SK-N-SH (cell line): ENCODE results near the gene PDE4B. TPM values are rescaled to one million over a fixed set of nuclear protein-coding genes. Genes with fewer than 3 reads are reported as not detected.

ENCODE experiments used
- CTCF ChIA-PET: fragments of 300-600, 350-600 bp; formaldehyde crosslinking; extraction: SDS; loops from one replicate; lab custom pipeline; 2021; lab: Yijun Ruan, JAX
- POLR2A ChIA-PET: fragments of 350-600 bp; sonication (Branson Sonifier 250); formaldehyde crosslinking; extraction: SDS; loops from one replicate; lab custom pipeline; 2020; ENCODE audit warnings: antibody characterized with exemption, inconsistent platforms; lab: Yijun Ruan, JAX
- DNase-seq: peaks from one replicate; pipeline ENCODE4 v3.0.0; 2012
- H2AFZ ChIP-seq: fragments of 200-600 bp; sonication (generic); 2 replicates; pipeline ENCODE4 v1.8.1; 2016; ENCODE audit warnings: antibody characterized with exemption, mild to moderate bottlenecking, low read depth
- H3F3A ChIP-seq: fragments of 200-600 bp; sonication (generic); replicated peaks from 2 replicates; pipeline ENCODE3; 2016; ENCODE audit warnings: antibody characterized with exemption, mild to moderate bottlenecking; ENCODE audit not compliant: insufficient read depth
- H3K27ac ChIP-seq, 2 experiments: fragments of 200-500 bp in 1 of 2; fragments of 200-600 bp in 1 of 2; sonication (Bioruptor generic) in 1 of 2; sonication (generic), shearing (Covaris generic) in 1 of 2; 2 replicates each; pipeline versions ENCODE4 v1.5.1 to v1.6.1; 2014 to 2016; ENCODE audit warnings: low read depth in 2 of 2, inconsistent platforms in 1 of 2, low read length in 1 of 2, mild to moderate bottlenecking in 1 of 2, mixed read lengths in 1 of 2
- H3K27me3 ChIP-seq: fragments of 200-600 bp; sonication (generic), shearing (Covaris generic); 2 replicates; pipeline ENCODE4 v1.6.1; 2016; ENCODE audit warnings: mixed run types; ENCODE audit not compliant: insufficient read depth
- H3K36me3 ChIP-seq, 2 experiments: fragments of 200-500 bp in 1 of 2; fragments of 200-600 bp in 1 of 2; sonication (Bioruptor generic) in 1 of 2; sonication (generic) in 1 of 2; replicated peaks in 1 of 2; 2 replicates each; pipeline versions ENCODE3 to v1.5.1; 2014 to 2016; ENCODE audit warnings: low read length in 1 of 2, mild to moderate bottlenecking in 1 of 2; ENCODE audit not compliant: insufficient read depth in 2 of 2, control insufficient read depth in 1 of 2
- H3K4me1 ChIP-seq, 2 experiments: fragments of 200-500 bp in 1 of 2; fragments of 200-600 bp in 1 of 2; sonication (Bioruptor generic) in 1 of 2; sonication (generic), shearing (Covaris generic) in 1 of 2; 2 replicates each; pipeline versions ENCODE4 v1.5.1 to v1.6.1; 2014 to 2016; ENCODE audit warnings: low read depth in 1 of 2, low read length in 1 of 2, mixed run types in 1 of 2; ENCODE audit not compliant: insufficient read depth in 2 of 2, control insufficient read depth in 1 of 2
- H3K4me2 ChIP-seq: fragments of 200-600 bp; sonication (generic), shearing (Covaris generic); 2 replicates; pipeline ENCODE4 v1.6.1; 2017; ENCODE audit warnings: mixed run types
- H3K4me3 ChIP-seq, 2 experiments: fragments of 200-500 bp in 1 of 2; fragments of 200-600 bp in 1 of 2; sonication (Bioruptor generic) in 1 of 2; sonication (generic), shearing (Covaris generic) in 1 of 2; 2 replicates each; pipeline versions ENCODE4 v1.5.1 to v1.8.1; 2014 to 2016; ENCODE audit warnings: low read depth in 2 of 2, inconsistent platforms in 1 of 2, low read length in 1 of 2, mild to moderate bottlenecking in 1 of 2, mixed read lengths in 1 of 2, moderate library complexity in 1 of 2
- H3K79me2 ChIP-seq: fragments of 200-600 bp; sonication (generic); 2 replicates; pipeline ENCODE4 v1.8.1; 2017; ENCODE audit warnings: mild to moderate bottlenecking; ENCODE audit not compliant: insufficient read depth
- H3K9ac ChIP-seq: fragments of 200-600 bp; sonication (generic); 2 replicates; pipeline ENCODE4 v1.6.1; 2017; ENCODE audit warnings: mixed run types
- H3K9me2 ChIP-seq: fragments of 200-600 bp; sonication (generic); 2 replicates; pipeline ENCODE4 v1.6.1; 2017; ENCODE audit warnings: mixed run types
- H3K9me3 ChIP-seq: fragments of 200-600 bp; sonication (generic); 2 replicates; pipeline ENCODE4 v1.6.1; 2017; ENCODE audit warnings: mixed run types, mild to moderate bottlenecking, moderate library complexity
- H4K20me1 ChIP-seq: fragments of 200-600 bp; sonication (generic); 2 replicates; pipeline ENCODE4 v1.6.1; 2017; ENCODE audit warnings: mild to moderate bottlenecking, mixed run types; ENCODE audit not compliant: insufficient read depth
- CHD2 ChIP-seq: fragments of 150-350 bp; IDR thresholded peaks from 2 replicates; pipeline ENCODE4 v1.6.1; 2018; ENCODE audit warnings: low read length; ENCODE audit not compliant: partially characterized antibody
- ELF1 ChIP-seq: IDR thresholded peaks from 2 replicates; pipeline ENCODE4 v1.4.0; 2012
- FOSL2 ChIP-seq: IDR thresholded peaks from 2 replicates; pipeline ENCODE4 v1.4.0; 2012; ENCODE audit warnings: low read depth, mild to moderate bottlenecking, moderate library complexity, borderline replicate concordance
- GATA2 ChIP-seq: sonication (generic); formaldehyde crosslinking; IDR thresholded peaks from 2 replicates; pipeline ENCODE4 v1.5.0; 2020; ENCODE audit warnings: mild to moderate bottlenecking, missing genetic modification reagents
- MEF2A ChIP-seq: IDR thresholded peaks from 2 replicates; pipeline ENCODE4 v1.4.0; 2012; ENCODE audit warnings: low read depth, borderline replicate concordance
- NFIC ChIP-seq: IDR thresholded peaks from 2 replicates; pipeline ENCODE4 v1.4.0; 2012; ENCODE audit warnings: borderline replicate concordance
- RCOR1 ChIP-seq: fragments of 150-350 bp; IDR thresholded peaks from 2 replicates; pipeline ENCODE4 v1.6.1; 2017; ENCODE audit warnings: antibody characterized with exemption, low read length
- SIN3A ChIP-seq: IDR thresholded peaks from 2 replicates; pipeline ENCODE4 v1.6.1; 2012; ENCODE audit warnings: low read depth, mild to moderate bottlenecking, low read length, moderate library complexity, borderline replicate concordance
- SMC3 ChIP-seq: IDR thresholded peaks from 2 replicates; pipeline ENCODE4 v1.6.1; 2012; ENCODE audit warnings: low read depth, low read length, improper control_type of control experiment
- TAF1 ChIP-seq: IDR thresholded peaks from 2 replicates; pipeline ENCODE4 v1.6.1; 2012; ENCODE audit warnings: low read depth, mild to moderate bottlenecking, low read length, moderate library complexity, borderline replicate concordance
- TEAD4 ChIP-seq: IDR thresholded peaks from 2 replicates; pipeline ENCODE4 v1.4.0; 2012; ENCODE audit warnings: mild to moderate bottlenecking, borderline replicate concordance; ENCODE audit not compliant: insufficient read depth
- YY1 ChIP-seq: IDR thresholded peaks from 2 replicates; pipeline ENCODE4 v1.4.0; 2012; ENCODE audit warnings: low read depth, mild to moderate bottlenecking
- WGBS: methylation state at CpG from one replicate; pipeline ENCODE4 v1.1.6; 2017; ENCODE audit warnings: low lambda C conversion rate; 5-methylcytosine and 5-hydroxymethylcytosine counted together
- polyA plus RNA-seq, 3 experiments: library from polyadenylated mRNA; depleted of rRNA; stranded (reverse); fragments of >200 nt; gene quantifications; 2 replicates each; pipeline ENCODE4 v1.2.3, GENCODE V29; 2012
- TF ChIP-seq, protein P1 (sequence below): fragments of 200-600 bp; sonication (generic); IDR thresholded peaks from 2 replicates; pipeline ENCODE4 v1.6.1; 2017; ENCODE audit warnings: antibody characterized with exemption, mild to moderate bottlenecking, moderate library complexity
- TF ChIP-seq, protein P2 (sequence below): IDR thresholded peaks from 2 replicates; pipeline ENCODE4 v1.4.0; 2012; ENCODE audit warnings: low read depth, borderline replicate concordance
- TF ChIP-seq, protein P3 (sequence below): IDR thresholded peaks from 2 replicates; pipeline ENCODE4; 2012
- TF ChIP-seq, protein P4 (sequence below): IDR thresholded peaks from 2 replicates; pipeline ENCODE4 v1.6.1; 2012; ENCODE audit warnings: mild to moderate bottlenecking, low read depth, low read length, moderate library complexity
- TF ChIP-seq, protein P5 (sequence below): IDR thresholded peaks from 2 replicates; pipeline ENCODE4 v1.4.0; 2012; ENCODE audit warnings: low read depth, borderline replicate concordance

The PDE4B gene
- polyA plus RNA-seq, 1 of the 3 experiments (the other 2 are of a cell fraction): 1.9 TPM

DNA sequence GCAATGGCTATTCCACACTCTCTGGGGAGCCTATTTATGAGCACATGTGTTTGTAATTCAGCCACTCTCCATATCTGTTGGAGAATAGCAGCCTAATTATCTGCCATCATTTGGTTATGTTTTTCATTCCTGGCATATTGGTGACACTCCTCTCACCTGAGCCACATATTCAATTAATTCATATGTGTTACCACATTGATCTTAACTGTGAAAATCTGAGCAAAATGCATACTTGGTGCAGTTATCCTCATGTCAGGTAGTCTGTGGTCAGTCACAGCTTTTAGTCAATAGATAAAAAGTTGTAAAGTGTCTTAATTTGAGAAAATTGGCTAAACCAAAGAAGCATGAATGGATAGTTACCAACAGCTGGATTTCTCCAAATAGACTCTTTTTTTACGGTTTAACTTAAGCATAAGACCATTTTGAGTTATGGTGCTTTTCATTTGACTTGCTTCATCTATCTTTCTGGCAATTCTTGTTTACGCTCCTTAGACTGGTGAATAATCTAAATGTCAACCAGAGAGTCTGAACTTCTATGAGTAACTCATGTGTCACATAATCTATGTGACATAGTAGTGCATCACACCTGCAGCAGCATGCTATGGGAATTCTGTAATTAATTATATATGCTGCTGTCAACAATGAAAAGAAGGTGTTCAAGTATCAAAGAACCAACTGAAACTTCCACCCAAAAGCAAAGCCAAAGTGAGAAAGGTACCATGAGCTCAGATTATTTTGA is 553.5 kb downstream of the PDE4B start:
- Histone ChIP-seq H3K27ac (no peak overlapping the region; a peak in 1 of 4 replicates), H3K4me3 (no peak overlapping the region), H3K27me3 (no peaks in the 10 kb centered on the region), H4K20me1 (no peaks in the 10 kb centered on the region), H3K36me3 (no peaks in the 10 kb centered on the region), H2AFZ (no peak overlapping the region), H3K4me1 (peaks cover 2 to 19% of the 10 kb centered on the region in 2 experiments; a peak in 3 of 4 replicates), H3F3A (no peaks in the 10 kb centered on the region), H3K4me2 (no peak overlapping the region), H3K79me2 (no peaks in the 10 kb centered on the region), H3K9me3 (no peaks in the 10 kb centered on the region), H3K9ac (no peak overlapping the region), H3K9me2 (no peaks in the 10 kb centered on the region)
- ChIA-PET CTCF (interaction anchor here (0.9 to 1.6 kb wide), 3 partner anchors 21 to 640 kb away, joined by 3 to 4 read pairs (median 4); no protein-coding TSS in a partner anchor), POLR2A (no interaction called here)
- WGBS: 89% methylated on average over 2 of the region's 2 CpGs
- TF ChIP-seq SMC3 (no peak), FOSL2 (0 out of 2 replicates have a peak, but pooled peaks have one; percentile 3)
- DNase-seq: no peak

DNA sequence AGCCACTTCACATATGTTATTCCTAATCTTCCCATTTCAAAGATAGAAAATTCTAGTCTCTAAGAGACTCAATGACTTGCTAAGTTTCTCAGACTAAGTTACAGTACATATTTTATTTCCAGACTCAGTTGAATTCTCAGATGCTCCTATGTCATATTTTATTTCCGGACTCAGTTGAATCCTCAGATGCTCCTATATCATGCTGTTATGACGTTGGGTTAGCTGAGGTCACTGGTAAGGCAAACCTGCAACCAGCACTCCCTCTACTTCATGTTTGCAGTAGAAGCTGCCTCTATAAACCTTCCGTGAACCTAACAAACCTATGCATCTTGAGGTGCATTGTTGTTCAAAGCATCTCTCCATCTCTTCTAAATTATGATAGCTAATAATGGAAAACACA is 554.2 kb downstream of the PDE4B start:
- no peaks in the 10 kb centered on the region for H3F3A ChIP-seq
- H2AFZ ChIP-seq: no peak overlapping the region
- no peaks in the 10 kb centered on the region for H3K27me3 ChIP-seq
- 78% methylated on average over 3 of the region's 3 CpGs for WGBS
- H3K4me1 ChIP-seq: peaks cover 6 to 25% of the 10 kb centered on the region in 2 experiments; a peak in 3 of 4 replicates
- no peak overlapping the region for H3K4me2 ChIP-seq
- H4K20me1 ChIP-seq: no peaks in the 10 kb centered on the region
- DNase-seq: no peak
- ChIA-PET CTCF (interaction anchor here (1.2 to 1.6 kb wide), 2 partner anchors 20 to 104 kb away, joined by 3 to 4 read pairs; no protein-coding TSS in a partner anchor), POLR2A (no interaction called here)
- H3K79me2 ChIP-seq: no peaks in the 10 kb centered on the region
- no peak overlapping the region for H3K9ac ChIP-seq
- no peaks in the 10 kb centered on the region for H3K36me3 ChIP-seq
- H3K9me3 ChIP-seq: no peaks in the 10 kb centered on the region
- no peak overlapping the region for H3K4me3 ChIP-seq
- no peak overlapping the region for H3K27ac ChIP-seq
- no peaks in the 10 kb centered on the region for H3K9me2 ChIP-seq
- no peak for TF ChIP-seq TEAD4
- TF ChIP-seq, protein P1, sequence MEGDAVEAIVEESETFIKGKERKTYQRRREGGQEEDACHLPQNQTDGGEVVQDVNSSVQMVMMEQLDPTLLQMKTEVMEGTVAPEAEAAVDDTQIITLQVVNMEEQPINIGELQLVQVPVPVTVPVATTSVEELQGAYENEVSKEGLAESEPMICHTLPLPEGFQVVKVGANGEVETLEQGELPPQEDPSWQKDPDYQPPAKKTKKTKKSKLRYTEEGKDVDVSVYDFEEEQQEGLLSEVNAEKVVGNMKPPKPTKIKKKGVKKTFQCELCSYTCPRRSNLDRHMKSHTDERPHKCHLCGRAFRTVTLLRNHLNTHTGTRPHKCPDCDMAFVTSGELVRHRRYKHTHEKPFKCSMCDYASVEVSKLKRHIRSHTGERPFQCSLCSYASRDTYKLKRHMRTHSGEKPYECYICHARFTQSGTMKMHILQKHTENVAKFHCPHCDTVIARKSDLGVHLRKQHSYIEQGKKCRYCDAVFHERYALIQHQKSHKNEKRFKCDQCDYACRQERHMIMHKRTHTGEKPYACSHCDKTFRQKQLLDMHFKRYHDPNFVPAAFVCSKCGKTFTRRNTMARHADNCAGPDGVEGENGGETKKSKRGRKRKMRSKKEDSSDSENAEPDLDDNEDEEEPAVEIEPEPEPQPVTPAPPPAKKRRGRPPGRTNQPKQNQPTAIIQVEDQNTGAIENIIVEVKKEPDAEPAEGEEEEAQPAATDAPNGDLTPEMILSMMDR: no peak
- no peak for TF ChIP-seq CHD2
- TF ChIP-seq, protein P2, sequence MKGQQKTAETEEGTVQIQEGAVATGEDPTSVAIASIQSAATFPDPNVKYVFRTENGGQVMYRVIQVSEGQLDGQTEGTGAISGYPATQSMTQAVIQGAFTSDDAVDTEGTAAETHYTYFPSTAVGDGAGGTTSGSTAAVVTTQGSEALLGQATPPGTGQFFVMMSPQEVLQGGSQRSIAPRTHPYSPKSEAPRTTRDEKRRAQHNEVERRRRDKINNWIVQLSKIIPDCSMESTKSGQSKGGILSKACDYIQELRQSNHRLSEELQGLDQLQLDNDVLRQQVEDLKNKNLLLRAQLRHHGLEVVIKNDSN: no peak
- TF ChIP-seq RCOR1: no peak
- TF ChIP-seq ELF1: no peak
- TF ChIP-seq TAF1: no peak
- no peak for TF ChIP-seq SIN3A
- TF ChIP-seq, protein P3, sequence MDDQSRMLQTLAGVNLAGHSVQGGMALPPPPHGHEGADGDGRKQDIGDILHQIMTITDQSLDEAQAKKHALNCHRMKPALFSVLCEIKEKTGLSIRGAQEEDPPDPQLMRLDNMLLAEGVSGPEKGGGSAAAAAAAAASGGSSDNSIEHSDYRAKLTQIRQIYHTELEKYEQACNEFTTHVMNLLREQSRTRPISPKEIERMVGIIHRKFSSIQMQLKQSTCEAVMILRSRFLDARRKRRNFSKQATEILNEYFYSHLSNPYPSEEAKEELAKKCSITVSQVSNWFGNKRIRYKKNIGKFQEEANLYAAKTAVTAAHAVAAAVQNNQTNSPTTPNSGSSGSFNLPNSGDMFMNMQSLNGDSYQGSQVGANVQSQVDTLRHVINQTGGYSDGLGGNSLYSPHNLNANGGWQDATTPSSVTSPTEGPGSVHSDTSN: no peak
- no peak for TF ChIP-seq NFIC
- TF ChIP-seq, protein P4, sequence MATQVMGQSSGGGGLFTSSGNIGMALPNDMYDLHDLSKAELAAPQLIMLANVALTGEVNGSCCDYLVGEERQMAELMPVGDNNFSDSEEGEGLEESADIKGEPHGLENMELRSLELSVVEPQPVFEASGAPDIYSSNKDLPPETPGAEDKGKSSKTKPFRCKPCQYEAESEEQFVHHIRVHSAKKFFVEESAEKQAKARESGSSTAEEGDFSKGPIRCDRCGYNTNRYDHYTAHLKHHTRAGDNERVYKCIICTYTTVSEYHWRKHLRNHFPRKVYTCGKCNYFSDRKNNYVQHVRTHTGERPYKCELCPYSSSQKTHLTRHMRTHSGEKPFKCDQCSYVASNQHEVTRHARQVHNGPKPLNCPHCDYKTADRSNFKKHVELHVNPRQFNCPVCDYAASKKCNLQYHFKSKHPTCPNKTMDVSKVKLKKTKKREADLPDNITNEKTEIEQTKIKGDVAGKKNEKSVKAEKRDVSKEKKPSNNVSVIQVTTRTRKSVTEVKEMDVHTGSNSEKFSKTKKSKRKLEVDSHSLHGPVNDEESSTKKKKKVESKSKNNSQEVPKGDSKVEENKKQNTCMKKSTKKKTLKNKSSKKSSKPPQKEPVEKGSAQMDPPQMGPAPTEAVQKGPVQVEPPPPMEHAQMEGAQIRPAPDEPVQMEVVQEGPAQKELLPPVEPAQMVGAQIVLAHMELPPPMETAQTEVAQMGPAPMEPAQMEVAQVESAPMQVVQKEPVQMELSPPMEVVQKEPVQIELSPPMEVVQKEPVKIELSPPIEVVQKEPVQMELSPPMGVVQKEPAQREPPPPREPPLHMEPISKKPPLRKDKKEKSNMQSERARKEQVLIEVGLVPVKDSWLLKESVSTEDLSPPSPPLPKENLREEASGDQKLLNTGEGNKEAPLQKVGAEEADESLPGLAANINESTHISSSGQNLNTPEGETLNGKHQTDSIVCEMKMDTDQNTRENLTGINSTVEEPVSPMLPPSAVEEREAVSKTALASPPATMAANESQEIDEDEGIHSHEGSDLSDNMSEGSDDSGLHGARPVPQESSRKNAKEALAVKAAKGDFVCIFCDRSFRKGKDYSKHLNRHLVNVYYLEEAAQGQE: no peak
- TF ChIP-seq MEF2A: no peak
- TF ChIP-seq YY1: no peak
- no peak for TF ChIP-seq GATA2
- TF ChIP-seq SMC3: no peak
- TF ChIP-seq, protein P5, sequence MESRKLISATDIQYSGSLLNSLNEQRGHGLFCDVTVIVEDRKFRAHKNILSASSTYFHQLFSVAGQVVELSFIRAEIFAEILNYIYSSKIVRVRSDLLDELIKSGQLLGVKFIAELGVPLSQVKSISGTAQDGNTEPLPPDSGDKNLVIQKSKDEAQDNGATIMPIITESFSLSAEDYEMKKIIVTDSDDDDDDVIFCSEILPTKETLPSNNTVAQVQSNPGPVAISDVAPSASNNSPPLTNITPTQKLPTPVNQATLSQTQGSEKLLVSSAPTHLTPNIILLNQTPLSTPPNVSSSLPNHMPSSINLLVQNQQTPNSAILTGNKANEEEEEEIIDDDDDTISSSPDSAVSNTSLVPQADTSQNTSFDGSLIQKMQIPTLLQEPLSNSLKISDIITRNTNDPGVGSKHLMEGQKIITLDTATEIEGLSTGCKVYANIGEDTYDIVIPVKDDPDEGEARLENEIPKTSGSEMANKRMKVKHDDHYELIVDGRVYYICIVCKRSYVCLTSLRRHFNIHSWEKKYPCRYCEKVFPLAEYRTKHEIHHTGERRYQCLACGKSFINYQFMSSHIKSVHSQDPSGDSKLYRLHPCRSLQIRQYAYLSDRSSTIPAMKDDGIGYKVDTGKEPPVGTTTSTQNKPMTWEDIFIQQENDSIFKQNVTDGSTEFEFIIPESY: no peak
